Right lobe of liver (tissue), 4 donors: ENCODE results near the gene TYSND1.

ENCODE experiments used
- POLR2A ChIP-seq: fragments of 450-650 bp; IDR thresholded peaks from one replicate; pipeline ENCODE4 v1.6.1; 2017; ENCODE audit warnings: antibody characterized with exemption, mild to moderate bottlenecking
- TF ChIP-seq, protein P1 (sequence below), 4 donors: fragments of 200-600 bp in 3 of 4; fragments of 450-650 bp in 1 of 4; IDR thresholded peaks; one replicate each; pipeline versions ENCODE4 v1.5.1 to v1.8.0; 2016 to 2022; ENCODE audit warnings: antibody characterized with exemption in 4 of 4, mild to moderate bottlenecking in 2 of 4
- donor health status: DM: no; HTN: no; CAD: no.
- donor health status: DM: no; HTN: no; CAD: no.
- donor health status: DM: no; HTN: yes; CAD: no.

DNA sequence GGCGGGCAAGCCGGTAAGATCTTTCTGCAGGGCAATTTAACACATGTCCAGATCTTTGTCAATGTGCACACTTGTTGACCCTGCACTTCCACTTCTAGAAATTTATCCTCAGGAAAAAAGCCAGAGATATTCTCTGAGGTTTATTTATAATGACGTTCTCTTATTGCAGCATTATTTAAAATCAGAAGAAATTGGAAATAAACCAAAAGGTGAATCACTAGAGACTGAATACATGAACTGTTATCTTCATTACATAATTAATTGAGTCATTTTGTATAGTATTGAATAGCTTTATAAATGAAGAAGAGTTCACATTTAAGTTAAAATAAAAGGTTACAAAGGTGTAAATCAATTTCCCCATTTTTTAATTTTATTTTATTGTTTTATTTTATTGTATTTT is 40.1 kb upstream of the TYSND1 start:
- TF ChIP-seq, protein P1, sequence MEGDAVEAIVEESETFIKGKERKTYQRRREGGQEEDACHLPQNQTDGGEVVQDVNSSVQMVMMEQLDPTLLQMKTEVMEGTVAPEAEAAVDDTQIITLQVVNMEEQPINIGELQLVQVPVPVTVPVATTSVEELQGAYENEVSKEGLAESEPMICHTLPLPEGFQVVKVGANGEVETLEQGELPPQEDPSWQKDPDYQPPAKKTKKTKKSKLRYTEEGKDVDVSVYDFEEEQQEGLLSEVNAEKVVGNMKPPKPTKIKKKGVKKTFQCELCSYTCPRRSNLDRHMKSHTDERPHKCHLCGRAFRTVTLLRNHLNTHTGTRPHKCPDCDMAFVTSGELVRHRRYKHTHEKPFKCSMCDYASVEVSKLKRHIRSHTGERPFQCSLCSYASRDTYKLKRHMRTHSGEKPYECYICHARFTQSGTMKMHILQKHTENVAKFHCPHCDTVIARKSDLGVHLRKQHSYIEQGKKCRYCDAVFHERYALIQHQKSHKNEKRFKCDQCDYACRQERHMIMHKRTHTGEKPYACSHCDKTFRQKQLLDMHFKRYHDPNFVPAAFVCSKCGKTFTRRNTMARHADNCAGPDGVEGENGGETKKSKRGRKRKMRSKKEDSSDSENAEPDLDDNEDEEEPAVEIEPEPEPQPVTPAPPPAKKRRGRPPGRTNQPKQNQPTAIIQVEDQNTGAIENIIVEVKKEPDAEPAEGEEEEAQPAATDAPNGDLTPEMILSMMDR (IDR thresholded peaks at IDR 0.05): no peak
- TF ChIP-seq POLR2A: no peak
